HCT116 (cell line): ENCODE data around the gene SERGEF.

ENCODE experiments used
- CTCF ChIP-seq, 3 experiments: fragments of 200-600 bp in 1 of 3; sonication (generic) in 1 of 3; IDR thresholded peaks in 2 of 3; conservative IDR thresholded peaks in 1 of 3; 2 replicates each; pipeline ENCODE4 v1.5.1; 2012 to 2017; ENCODE audit warnings: low read depth in 2 of 3, low read length in 2 of 3, antibody characterized with exemption in 1 of 3, borderline replicate concordance in 1 of 3, control low read depth in 1 of 3, mild to moderate bottlenecking in 1 of 3, mixed read lengths in 1 of 3, mixed run types in 1 of 3, moderate library complexity in 1 of 3; ENCODE audit not compliant: insufficient read depth in 1 of 3
- POLR2AphosphoS5 ChIP-seq: IDR thresholded peaks from 2 replicates; pipeline ENCODE4 v1.6.1; 2011; ENCODE audit warnings: mild to moderate bottlenecking, low read depth, low read length, moderate library complexity
- SP1 ChIP-seq: IDR thresholded peaks from 2 replicates; pipeline ENCODE4 v1.6.1; 2012; ENCODE audit warnings: low read depth

- TF ChIP-seq POLR2AphosphoS5 (no peak), CTCF (IDR thresholded peaks at IDR 0.05 in 2 of 3, conservative IDR thresholded peaks at IDR 0.05 in 1 of 3; ENCODE audit: borderline replicate concordance in 1 of 3, insufficient read depth in 1 of 3, low read depth in 2 of 3, low read length in 2 of 3) (no peak), SP1 (no peak)
Observed at GRCh38 chr11:17803754-17804334, 209.0 kb downstream of the SERGEF start.
